Suprapubic skin (tissue), 4 donors: ENCODE results near the gene ITSN2. TPM values are rescaled to one million over a fixed set of nuclear protein-coding genes. Genes with fewer than 3 reads are reported as not detected.
"Not testable (repeated sequence)": the region's sequence is repeated elsewhere in the genome, so short reads cannot be mapped to it uniquely, and the experiment has no call there.

Source experiments
- DNase-seq, 2 donors: peaks; one replicate each; pipeline ENCODE4 v3.0.0-alpha.2; 2019; ENCODE audit warnings: low spot score in 2 of 2
- H3K27ac ChIP-seq: fragments of 200-600 bp; sonication (generic); one replicate; pipeline ENCODE4 v1.5.1; 2019
- H3K27me3 ChIP-seq: fragments of 200-600 bp; sonication (generic); one replicate; pipeline ENCODE4 v1.5.1; 2019
- H3K36me3 ChIP-seq: fragments of 200-600 bp; sonication (generic); one replicate; pipeline ENCODE4 v1.5.1; 2019
- H3K4me1 ChIP-seq: fragments of 200-600 bp; sonication (generic); one replicate; pipeline ENCODE4 v1.5.1; 2019
- H3K4me3 ChIP-seq: fragments of 200-600 bp; sonication (generic); one replicate; pipeline ENCODE4 v1.5.1; 2019; ENCODE audit warnings: mild to moderate bottlenecking
- H3K9me3 ChIP-seq: fragments of 200-600 bp; sonication (generic); one replicate; pipeline ENCODE4 v1.5.1; 2019
- EP300 ChIP-seq: sonication (generic); formaldehyde crosslinking; IDR thresholded peaks from one replicate; pipeline ENCODE4 v1.6.1; 2017; ENCODE audit warnings: antibody characterized with exemption
- POLR2A ChIP-seq, 2 donors: fragments of 450-650 bp; IDR thresholded peaks; one replicate each; pipeline ENCODE4 v1.6.1; 2017; ENCODE audit warnings: antibody characterized with exemption in 2 of 2, mild to moderate bottlenecking in 2 of 2, moderate library complexity in 2 of 2
- POLR2AphosphoS5 ChIP-seq, 3 donors: sonication (generic); formaldehyde crosslinking; IDR thresholded peaks; one replicate each; pipeline ENCODE4 v1.6.1; 2017; ENCODE audit warnings: antibody characterized with exemption in 3 of 3
- WGBS: methylation state at CpG from one replicate; pipeline ENCODE4 v1.1.5; 2018; 5-methylcytosine and 5-hydroxymethylcytosine counted together
- total RNA-seq, 4 donors: library from RNA; depleted of rRNA; stranded (reverse); fragments of >200 nt; gene quantifications; one replicate each; pipeline ENCODE4 v1.1.0, GENCODE V29; 2016
- TF ChIP-seq, protein P1 (sequence below), 2 donors: fragments of 200-600 bp in 1 of 2; fragments of 450-650 bp in 1 of 2; sonication (generic) in 1 of 2; IDR thresholded peaks; one replicate each; pipeline ENCODE4 v1.5.1; 2016 to 2019; ENCODE audit warnings: antibody characterized with exemption in 2 of 2, mild to moderate bottlenecking in 1 of 2, moderate library complexity in 1 of 2

The ITSN2 gene
- total RNA-seq, 4 donors from 2014 or later: 65.8 to 92.6 (median 69.7) TPM

DNA sequence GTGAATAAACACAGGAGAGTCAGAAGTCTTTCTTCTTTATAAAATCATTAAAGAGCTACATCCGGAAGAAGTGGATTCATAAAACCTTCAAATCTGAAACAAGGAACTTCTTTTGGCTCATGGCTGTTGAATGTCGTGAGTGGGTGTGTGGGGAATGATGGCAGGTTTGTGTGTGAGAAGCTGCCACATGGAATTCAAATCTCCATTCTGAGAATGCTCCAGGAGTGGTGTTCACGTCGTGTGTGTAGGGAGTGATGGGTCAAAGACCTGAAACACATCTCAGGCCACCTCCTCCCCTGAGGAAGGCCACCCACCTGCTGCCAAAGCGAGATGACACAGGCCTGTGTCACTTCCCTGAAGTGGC lies 156.6 kb downstream of the ITSN2 start:
- H3K36me3 ChIP-seq: peaks cover 61% of the 10 kb centered on the region
- WGBS: 74% methylated on average over 4 of the region's 5 CpGs
- no peak overlapping the region for H3K27ac ChIP-seq
- no peak overlapping the region for H3K4me3 ChIP-seq
- H3K4me1 ChIP-seq: no peaks in the 10 kb centered on the region
- DNase-seq: no peak
- no peaks in the 10 kb centered on the region for H3K9me3 ChIP-seq
- H3K27me3 ChIP-seq: no peaks in the 10 kb centered on the region
- TF ChIP-seq POLR2A (IDR thresholded peaks at IDR 0.05) (no peak), POLR2AphosphoS5 (IDR thresholded peaks at IDR 0.05) (no peak)
- TF ChIP-seq, protein P1, sequence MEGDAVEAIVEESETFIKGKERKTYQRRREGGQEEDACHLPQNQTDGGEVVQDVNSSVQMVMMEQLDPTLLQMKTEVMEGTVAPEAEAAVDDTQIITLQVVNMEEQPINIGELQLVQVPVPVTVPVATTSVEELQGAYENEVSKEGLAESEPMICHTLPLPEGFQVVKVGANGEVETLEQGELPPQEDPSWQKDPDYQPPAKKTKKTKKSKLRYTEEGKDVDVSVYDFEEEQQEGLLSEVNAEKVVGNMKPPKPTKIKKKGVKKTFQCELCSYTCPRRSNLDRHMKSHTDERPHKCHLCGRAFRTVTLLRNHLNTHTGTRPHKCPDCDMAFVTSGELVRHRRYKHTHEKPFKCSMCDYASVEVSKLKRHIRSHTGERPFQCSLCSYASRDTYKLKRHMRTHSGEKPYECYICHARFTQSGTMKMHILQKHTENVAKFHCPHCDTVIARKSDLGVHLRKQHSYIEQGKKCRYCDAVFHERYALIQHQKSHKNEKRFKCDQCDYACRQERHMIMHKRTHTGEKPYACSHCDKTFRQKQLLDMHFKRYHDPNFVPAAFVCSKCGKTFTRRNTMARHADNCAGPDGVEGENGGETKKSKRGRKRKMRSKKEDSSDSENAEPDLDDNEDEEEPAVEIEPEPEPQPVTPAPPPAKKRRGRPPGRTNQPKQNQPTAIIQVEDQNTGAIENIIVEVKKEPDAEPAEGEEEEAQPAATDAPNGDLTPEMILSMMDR (IDR thresholded peaks at IDR 0.05): no peak

DNA sequence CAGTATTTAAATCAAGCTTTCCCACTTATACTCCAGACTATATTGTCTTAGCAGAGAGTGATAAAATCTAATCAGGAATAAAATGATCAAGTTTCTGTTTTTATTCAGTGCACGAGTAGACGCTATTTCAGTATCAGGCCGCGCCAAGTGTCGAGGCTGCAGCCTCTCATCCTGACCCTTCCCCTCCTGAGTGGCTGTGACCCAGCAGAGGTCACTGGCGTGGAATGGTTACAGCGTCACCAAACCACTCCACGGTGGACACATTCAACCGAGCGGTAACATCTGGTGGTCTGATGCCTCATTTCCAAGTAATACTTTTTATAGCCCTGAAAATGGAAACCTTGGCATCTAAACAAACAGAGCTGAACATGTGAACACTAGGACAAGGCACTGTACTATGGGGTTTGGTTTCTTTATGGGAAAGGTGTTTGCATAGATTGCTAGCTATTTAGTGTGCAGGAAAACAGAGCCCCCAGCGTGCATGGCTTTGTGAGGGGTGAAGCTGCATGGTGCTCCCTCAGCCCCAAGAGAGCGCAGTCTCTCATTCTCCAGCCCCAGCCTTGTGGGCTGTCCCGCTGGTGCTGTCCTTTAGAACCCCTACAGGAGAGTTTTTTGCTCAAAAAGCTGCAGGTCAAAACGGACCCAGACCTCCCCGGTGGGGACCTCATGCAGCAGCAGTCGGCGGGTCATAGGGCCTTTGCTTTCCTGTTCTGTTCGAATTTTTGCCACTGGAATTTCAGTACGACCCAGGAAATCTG lies 157.1 kb downstream of the ITSN2 start:
- Histone ChIP-seq H3K4me3 (no peak overlapping the region), H3K27me3 (no peaks in the 10 kb centered on the region), H3K9me3 (no peaks in the 10 kb centered on the region), H3K27ac (no peak overlapping the region), H3K4me1 (no peaks in the 10 kb centered on the region), H3K36me3 (peaks cover 55% of the 10 kb centered on the region)
- no peak for TF ChIP-seq POLR2A (IDR thresholded peaks at IDR 0.05)
- TF ChIP-seq, protein P1 (IDR thresholded peaks at IDR 0.05): no peak
- no peak for TF ChIP-seq EP300
- TF ChIP-seq POLR2AphosphoS5 (IDR thresholded peaks at IDR 0.05): no peak
- DNase-seq: no peak
- 88% methylated on average over 19 of the region's 19 CpGs for WGBS

DNA sequence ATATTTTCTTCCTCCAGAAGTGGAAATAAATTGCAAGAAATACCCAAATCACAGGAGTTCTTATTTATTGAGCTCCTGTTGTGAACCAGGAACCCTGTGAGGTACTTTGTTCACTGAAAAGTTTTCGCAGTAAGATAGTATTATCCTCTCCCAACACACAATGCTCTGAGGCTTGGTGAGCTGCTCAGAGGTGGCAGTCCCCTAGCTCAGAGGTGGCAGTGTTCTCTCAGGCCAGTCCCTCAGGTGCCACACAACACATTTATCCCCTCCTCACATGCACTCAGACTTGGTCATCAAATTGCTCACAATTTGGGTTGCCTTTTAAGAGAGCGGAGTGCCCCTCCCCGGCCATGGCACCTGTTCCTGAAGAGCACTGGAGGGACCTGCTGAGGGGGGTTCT lies 159.5 kb downstream of the ITSN2 start:
- Histone ChIP-seq H3K36me3 (peaks cover 33% of the 10 kb centered on the region), H3K4me1 (no peaks in the 10 kb centered on the region), H3K27me3 (no peaks in the 10 kb centered on the region), H3K4me3 (no peak overlapping the region), H3K27ac (no peak overlapping the region), H3K9me3 (peaks cover 4% of the 10 kb centered on the region)
- TF ChIP-seq EP300 (no peak), POLR2AphosphoS5 (IDR thresholded peaks at IDR 0.05) (no peak), POLR2A (IDR thresholded peaks at IDR 0.05) (no peak)
- TF ChIP-seq, protein P1 (IDR thresholded peaks at IDR 0.05): no peak
- no peak for DNase-seq
- 100% methylated on average over 3 of the region's 3 CpGs for WGBS

DNA sequence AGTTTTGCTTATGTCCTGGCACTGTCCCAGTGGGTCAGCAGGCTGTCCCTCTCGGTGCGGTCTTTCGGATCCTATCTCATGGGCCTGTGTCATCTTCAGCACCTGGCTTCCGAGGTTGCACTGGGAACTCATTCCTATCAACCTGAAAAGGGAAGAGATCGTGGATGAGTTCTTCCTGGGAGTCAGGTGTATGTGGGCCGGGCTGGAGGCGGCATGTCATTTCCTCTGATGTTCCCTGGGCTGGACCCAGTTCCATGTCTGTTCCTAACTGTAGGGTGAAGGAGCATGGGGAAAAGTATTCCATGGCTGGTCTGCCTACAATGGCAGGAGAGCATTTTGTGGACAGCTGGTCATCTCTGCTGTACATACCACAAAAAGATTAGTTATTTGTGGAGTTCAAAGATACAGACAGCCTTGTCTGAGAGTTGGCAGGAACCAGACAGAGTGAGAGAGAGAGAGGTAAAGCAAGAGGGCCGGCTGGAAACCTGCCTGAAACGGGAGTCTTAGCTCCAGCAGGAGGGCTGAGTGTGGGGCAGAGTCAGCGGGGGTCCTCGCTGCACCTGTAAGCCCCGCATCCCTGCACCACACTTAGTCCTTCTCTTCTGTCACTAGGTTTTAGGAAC lies 160.3 kb downstream of the ITSN2 start:
- Histone ChIP-seq H3K27me3 (no peaks in the 10 kb centered on the region), H3K4me1 (no peaks in the 10 kb centered on the region), H3K9me3 (peaks cover 4% of the 10 kb centered on the region), H3K36me3 (peaks cover 26% of the 10 kb centered on the region), H3K27ac (no peak overlapping the region), H3K4me3 (no peak overlapping the region)
- WGBS: 90% methylated on average over 12 of the region's 12 CpGs
- TF ChIP-seq, protein P1 (IDR thresholded peaks at IDR 0.05): no peak
- TF ChIP-seq POLR2AphosphoS5 (IDR thresholded peaks at IDR 0.05) (no peak), EP300 (no peak)
- no peak for DNase-seq

DNA sequence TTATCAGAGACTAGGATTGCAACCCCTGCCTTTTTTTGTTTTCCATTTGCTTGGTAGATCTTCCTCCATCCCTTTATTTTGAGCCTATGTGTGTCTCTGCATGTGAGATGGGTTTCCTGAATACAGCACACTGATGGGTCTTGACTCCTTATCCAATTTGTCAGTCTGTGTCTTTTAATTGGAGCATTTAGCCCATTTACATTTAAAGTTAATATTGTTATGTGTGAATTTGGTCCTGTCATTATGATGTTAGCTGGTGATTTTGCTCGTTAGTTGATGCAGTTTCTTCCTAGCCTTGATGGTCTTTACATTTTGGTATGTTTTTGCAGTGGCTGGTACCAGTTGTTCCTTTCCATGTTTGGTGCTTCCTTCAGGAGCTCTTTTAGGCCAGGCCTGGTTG lies 163.1 kb downstream of the ITSN2 start:
- not testable (repeated sequence) for H3K27ac ChIP-seq, H3K9me3 ChIP-seq, H3K27me3 ChIP-seq, H3K36me3 ChIP-seq, H3K4me3 ChIP-seq, DNase-seq, H3K4me1 ChIP-seq
- WGBS: 97% methylated on average over 1 of the region's 1 CpG
